PC-3 (cell line): ENCODE data around the gene CENPB.

Experiments
- EZH2 ChIP-seq: fragments of 300-600 bp; sonication (generic); IDR thresholded peaks from one replicate; pipeline ENCODE4 v1.6.1; 2017; ENCODE audit warnings: antibody characterized with exemption, mild to moderate bottlenecking, low read length; ENCODE audit not compliant: unreplicated experiment
- EZH2phosphoT487 ChIP-seq: fragments of 300-600 bp; sonication (generic); IDR thresholded peaks from 2 replicates; pipeline ENCODE4 v1.6.1; 2018; ENCODE audit warnings: mild to moderate bottlenecking, antibody characterized with exemption, low read length, borderline replicate concordance
- TF ChIP-seq, protein P1 (sequence below): fragments of 300-600 bp; sonication (generic); conservative IDR thresholded peaks from 2 replicates; pipeline ENCODE4 v1.5.1; 2017; ENCODE audit warnings: antibody characterized with exemption, low read depth, mild to moderate bottlenecking, low read length

DNA sequence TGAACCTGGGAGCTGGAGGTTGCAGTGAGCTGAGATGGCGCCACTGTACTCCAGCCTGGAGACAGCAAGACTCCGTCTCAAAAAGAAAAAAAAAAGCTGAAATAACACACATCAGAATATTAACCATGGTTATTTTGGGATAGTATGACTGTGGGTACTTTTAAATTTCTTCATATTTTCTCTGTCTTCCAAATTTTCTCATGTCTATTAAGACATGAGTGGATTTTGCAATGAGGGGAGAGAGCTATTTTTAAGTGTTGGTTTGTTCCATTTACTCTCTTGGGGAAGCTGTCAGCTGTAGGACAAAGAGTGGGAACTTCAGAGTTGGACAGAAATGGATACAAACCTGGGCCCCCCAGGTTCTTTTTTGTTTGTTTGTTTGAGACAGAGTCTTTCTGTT is 29.3 kb downstream of the CENPB start:
- TF ChIP-seq, protein P1, sequence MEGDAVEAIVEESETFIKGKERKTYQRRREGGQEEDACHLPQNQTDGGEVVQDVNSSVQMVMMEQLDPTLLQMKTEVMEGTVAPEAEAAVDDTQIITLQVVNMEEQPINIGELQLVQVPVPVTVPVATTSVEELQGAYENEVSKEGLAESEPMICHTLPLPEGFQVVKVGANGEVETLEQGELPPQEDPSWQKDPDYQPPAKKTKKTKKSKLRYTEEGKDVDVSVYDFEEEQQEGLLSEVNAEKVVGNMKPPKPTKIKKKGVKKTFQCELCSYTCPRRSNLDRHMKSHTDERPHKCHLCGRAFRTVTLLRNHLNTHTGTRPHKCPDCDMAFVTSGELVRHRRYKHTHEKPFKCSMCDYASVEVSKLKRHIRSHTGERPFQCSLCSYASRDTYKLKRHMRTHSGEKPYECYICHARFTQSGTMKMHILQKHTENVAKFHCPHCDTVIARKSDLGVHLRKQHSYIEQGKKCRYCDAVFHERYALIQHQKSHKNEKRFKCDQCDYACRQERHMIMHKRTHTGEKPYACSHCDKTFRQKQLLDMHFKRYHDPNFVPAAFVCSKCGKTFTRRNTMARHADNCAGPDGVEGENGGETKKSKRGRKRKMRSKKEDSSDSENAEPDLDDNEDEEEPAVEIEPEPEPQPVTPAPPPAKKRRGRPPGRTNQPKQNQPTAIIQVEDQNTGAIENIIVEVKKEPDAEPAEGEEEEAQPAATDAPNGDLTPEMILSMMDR = no peak
- TF ChIP-seq EZH2 = no peak
- TF ChIP-seq EZH2phosphoT487 = no peak
